GM12878 (cell line): Measurements from ENCODE around the gene DLX3.

ENCODE experiments used
- ATF3 ChIP-seq: IDR thresholded peaks from 2 replicates; pipeline ENCODE4 v1.6.1; 2011; ENCODE audit warnings: low read depth, mild to moderate bottlenecking, low read length, moderate library complexity, borderline replicate concordance; ENCODE audit errors: extremely low read depth
- BHLHE40 ChIP-seq, 2 experiments: fragments of 450-650 bp in 1 of 2; IDR thresholded peaks; 2 replicates each; pipeline ENCODE4 v1.6.1; 2011 to 2017; ENCODE audit warnings: low read depth in 2 of 2, borderline replicate concordance in 1 of 2, improper control_type of control experiment in 1 of 2, low read length in 1 of 2, mild to moderate bottlenecking in 1 of 2
- CTCF ChIP-seq, 3 experiments: IDR thresholded peaks in 2 of 3; conservative IDR thresholded peaks in 1 of 3; 2 replicates each; pipeline ENCODE4 v1.5.1; 2011; ENCODE audit warnings: low read depth in 3 of 3, low read length in 3 of 3, mild to moderate bottlenecking in 3 of 3, control low read depth in 2 of 3, moderate library complexity in 2 of 3, inconsistent platforms in 1 of 3, mixed read lengths in 1 of 3; ENCODE audit not compliant: control insufficient read depth in 2 of 3, insufficient read depth in 1 of 3; ENCODE audit errors: extremely low read depth in 1 of 3
- E2F8 ChIP-seq: fragments of 450-650 bp; IDR thresholded peaks from 2 replicates; pipeline ENCODE4 v1.6.1; 2018; ENCODE audit warnings: mild to moderate bottlenecking, low read depth, moderate library complexity; ENCODE audit not compliant: partially characterized antibody
- HDAC6 ChIP-seq: fragments of 200-600 bp; sonication (generic); IDR thresholded peaks from one replicate; pipeline ENCODE4 v1.8.0; 2017; ENCODE audit warnings: antibody characterized with exemption; ENCODE audit not compliant: unreplicated experiment
- IRF3 ChIP-seq: fragments of 450-650 bp; IDR thresholded peaks from 2 replicates; pipeline ENCODE4 v1.6.1; 2014; ENCODE audit warnings: mild to moderate bottlenecking
- PAX5 ChIP-seq: IDR thresholded peaks from 2 replicates; pipeline ENCODE4 v1.6.1; 2011; ENCODE audit warnings: low read depth, low read length, borderline replicate concordance
- SIN3A ChIP-seq: IDR thresholded peaks from 2 replicates; pipeline ENCODE4 v1.6.1; 2012; ENCODE audit warnings: low read depth, low read length, improper control_type of control experiment
- ZBED1 ChIP-seq: IDR thresholded peaks from 2 replicates; pipeline ENCODE4 v1.6.1; 2016; ENCODE audit warnings: borderline replicate concordance

GRCh38 chr17:50027172-50027880 lies 32.3 kb upstream of the DLX3 start:
- TF ChIP-seq HDAC6 = no peak
- TF ChIP-seq CTCF (IDR thresholded peaks at IDR 0.05 in 2 of 3, conservative IDR thresholded peaks at IDR 0.05 in 1 of 3; ENCODE audit: control insufficient read depth in 2 of 3, extremely low read depth in 1 of 3, insufficient read depth in 1 of 3, low read depth in 3 of 3, low read length in 3 of 3) = no peak
- TF ChIP-seq SIN3A = no peak
- no peak for TF ChIP-seq BHLHE40 (IDR thresholded peaks at IDR 0.05; ENCODE audit: borderline replicate concordance in 1 of 2, low read depth in 2 of 2, low read length in 1 of 2)
- TF ChIP-seq ZBED1 = no peak
- no peak for TF ChIP-seq PAX5
- no peak for TF ChIP-seq E2F8
- no peak for TF ChIP-seq IRF3
- TF ChIP-seq ATF3 = no peak
